ENCODE results near the gene UBE2O. TPM values are rescaled to one million over a fixed set of nuclear protein-coding genes. Genes with fewer than 3 reads are reported as not detected.

Gene UBE2O
- total RNA-seq, 2 donors from 2014 or later, result 46.7 to 66.9 TPM

DNA sequence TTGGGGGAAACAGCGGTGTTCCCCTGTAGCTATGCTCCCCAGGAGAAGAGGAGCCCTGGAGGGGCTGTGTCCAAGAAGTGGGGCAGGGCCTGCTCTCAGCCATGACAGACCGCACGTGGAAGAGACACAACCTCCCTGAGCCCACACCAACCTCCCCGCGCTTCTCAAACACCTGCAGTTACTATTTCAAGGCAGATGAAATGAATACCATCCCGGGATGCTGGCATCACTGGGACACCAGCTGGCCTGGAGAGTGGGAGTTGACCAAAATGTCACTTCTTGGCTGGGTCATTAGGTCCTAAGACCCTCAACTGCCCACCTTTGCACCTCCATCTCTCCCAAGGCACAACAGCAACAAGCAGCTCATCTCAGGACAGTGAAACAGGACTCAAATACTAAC is 36.5 kb downstream of the UBE2O start:
- Mint-ChIP-seq H3K36me3 (no peaks in the 10 kb centered on the region), H3K27ac (no peak overlapping the region), H3K4me1 (ENCODE audit: low read depth in 2 of 2) (peaks cover 12 to 24% of the 10 kb centered on the region in 2 donors), H3K27me3 (no peaks in the 10 kb centered on the region), H3K4me3 (no peak overlapping the region), H3K9me3 (no peaks in the 10 kb centered on the region)
- DNase-seq (ENCODE audit: low spot score), result peak; percentile 20
- ATAC-seq, result no peak

DNA sequence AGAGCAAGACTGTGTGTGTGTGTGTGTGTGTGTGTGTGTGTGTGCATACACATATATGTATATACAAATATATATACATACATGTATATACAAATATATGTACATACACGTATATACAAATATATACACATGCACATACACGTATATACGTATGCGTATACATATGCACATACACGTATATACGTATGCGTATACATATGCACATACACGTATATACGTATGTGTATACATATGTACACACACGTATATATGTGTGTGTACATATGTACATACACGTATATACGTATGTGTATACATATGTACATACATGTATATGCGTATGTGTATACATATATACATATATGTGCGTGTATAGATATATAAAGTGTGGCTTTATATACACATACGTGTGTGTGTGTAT is 37.2 kb downstream of the UBE2O start:
- Mint-ChIP-seq H3K27me3 (no peaks in the 10 kb centered on the region), H3K36me3 (no peaks in the 10 kb centered on the region), H3K9me3 (no peaks in the 10 kb centered on the region), H3K4me3 (no peak overlapping the region), H3K27ac (no peak overlapping the region), H3K4me1 (ENCODE audit: low read depth in 2 of 2) (peaks cover 11 to 22% of the 10 kb centered on the region in 2 donors)
- ATAC-seq, result no peak
- DNase-seq (ENCODE audit: low spot score), result no peak

DNA sequence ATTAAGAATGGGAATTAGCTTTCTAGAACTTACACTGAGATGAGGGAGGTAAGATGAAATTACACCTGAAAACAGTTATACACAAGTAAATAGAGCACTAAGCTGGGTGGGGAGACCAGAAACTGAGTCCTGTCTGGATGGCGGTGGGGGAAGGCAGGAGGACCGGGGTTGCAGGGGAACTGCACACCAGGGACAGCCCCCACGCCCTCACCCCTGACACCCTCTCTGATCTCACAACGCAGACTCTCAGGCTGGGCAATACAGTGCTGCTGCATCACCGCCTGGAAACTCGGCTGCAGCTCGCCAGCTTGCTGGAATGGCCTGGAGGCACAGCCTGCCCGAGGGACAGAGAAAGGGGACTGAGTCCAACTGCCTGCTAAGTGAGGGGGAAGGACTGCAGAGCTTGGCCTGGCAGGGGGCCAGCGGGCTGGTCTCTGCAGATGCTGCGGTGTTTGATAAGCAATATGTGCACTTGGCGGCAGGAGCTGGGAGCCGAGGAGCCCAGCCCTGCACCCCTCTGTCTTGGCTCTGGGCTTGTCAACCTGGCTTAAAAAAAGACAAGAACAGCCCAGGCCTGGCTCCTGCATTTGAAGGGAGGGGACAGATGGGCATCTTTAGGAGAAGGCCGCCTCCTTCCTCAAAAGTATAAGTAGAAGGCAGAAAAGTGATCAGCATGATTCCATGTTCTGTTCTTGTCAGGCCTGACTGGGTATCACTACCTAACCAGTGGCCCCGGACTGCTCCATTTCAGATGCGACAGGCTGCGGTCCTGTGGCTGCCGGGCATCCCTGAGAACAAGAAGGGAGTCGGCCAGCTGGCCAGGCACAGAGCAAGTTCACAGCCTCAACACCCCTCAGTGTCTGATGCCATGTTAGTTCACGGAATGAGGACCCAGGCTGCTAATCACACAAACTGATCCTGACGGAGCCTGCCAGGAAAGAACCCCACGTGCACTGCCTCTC is 38.3 kb downstream of the UBE2O start:
- ATAC-seq (peak; percentile 15 to 25), DNase-seq (ENCODE audit: low spot score) (peak; percentile 46)
- H3K4me1 Mint-ChIP-seq (ENCODE audit: low read depth in 2 of 2), result peaks cover 2 to 14% of the 10 kb centered on the region in 2 donors
- no peaks in the 10 kb centered on the region for H3K36me3 Mint-ChIP-seq
- H3K27me3 Mint-ChIP-seq, result no peaks in the 10 kb centered on the region
- H3K4me3 Mint-ChIP-seq, result no peak overlapping the region
- no peaks in the 10 kb centered on the region for H3K9me3 Mint-ChIP-seq
- H3K27ac Mint-ChIP-seq, result no peak overlapping the region

DNA sequence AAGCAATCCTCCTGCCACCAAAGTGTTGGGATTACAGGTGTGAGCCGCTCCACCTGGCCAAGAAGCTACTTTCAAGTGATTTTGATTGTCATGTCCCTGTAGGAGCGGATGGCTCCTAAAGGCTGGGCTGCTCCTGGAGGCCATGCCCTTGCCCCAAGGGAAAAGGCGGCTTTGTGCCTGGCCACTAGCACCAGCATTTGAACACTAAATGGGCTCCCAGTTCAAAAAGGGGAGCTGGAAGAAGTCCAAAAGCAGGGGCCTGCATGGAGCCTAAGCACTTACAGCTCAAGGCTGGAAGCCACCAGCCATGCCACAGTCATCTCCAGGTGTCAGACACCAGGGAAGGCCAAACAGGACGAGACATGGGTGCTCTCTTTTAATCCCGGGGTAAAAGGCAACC is 41.7 kb downstream of the UBE2O start:
- no peaks in the 10 kb centered on the region for H3K36me3 Mint-ChIP-seq
- no peak overlapping the region for H3K27ac Mint-ChIP-seq
- H3K4me3 Mint-ChIP-seq, result no peak overlapping the region

DNA sequence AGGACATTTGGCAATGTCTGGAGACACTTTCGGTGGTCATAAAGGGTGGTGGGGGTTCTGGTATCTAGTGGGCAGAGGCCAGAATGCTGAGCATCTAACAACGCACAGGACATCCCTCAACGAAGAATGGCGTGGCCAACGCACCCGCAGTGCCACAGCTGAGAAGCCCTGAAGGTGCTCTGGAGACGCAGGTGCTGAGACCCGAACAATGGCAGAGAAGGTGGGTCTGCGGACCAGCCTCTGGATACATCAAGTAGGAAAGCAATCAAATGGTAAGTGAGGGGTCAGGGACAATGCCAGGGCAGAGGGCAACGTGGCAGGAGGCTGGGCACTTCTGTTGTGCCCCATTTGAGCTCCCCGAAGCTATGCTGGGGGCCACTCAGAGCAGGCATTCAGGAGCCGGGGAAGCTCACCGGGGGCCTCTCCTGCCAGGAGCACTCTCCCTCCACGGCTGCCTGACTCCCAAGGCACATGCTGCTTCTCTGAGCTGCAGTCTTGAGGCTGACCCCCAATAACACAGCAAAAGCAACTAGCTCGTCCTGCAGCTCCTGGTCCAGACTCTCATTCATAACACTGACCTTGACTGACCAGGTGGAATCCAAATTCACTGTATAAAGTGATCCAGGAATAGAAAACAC is 42.5 kb downstream of the UBE2O start:
- DNase-seq (ENCODE audit: low spot score) (no peak), ATAC-seq (no peak)
- Mint-ChIP-seq H3K27me3 (no peaks in the 10 kb centered on the region), H3K36me3 (no peaks in the 10 kb centered on the region), H3K4me1 (ENCODE audit: low read depth in 2 of 2) (peaks cover 9 to 14% of the 10 kb centered on the region in 2 donors), H3K27ac (no peak overlapping the region), H3K9me3 (no peaks in the 10 kb centered on the region), H3K4me3 (no peak overlapping the region)

More for the DNA sequence above, 41.7 kb downstream of the UBE2O start:
- Mint-ChIP-seq H3K4me1 (ENCODE audit: low read depth in 2 of 2) (peaks cover 6% of the 10 kb centered on the region in 2 donors), H3K27me3 (no peaks in the 10 kb centered on the region), H3K9me3 (no peaks in the 10 kb centered on the region)
- ATAC-seq (no peak), DNase-seq (ENCODE audit: low spot score) (no peak)

DNA sequence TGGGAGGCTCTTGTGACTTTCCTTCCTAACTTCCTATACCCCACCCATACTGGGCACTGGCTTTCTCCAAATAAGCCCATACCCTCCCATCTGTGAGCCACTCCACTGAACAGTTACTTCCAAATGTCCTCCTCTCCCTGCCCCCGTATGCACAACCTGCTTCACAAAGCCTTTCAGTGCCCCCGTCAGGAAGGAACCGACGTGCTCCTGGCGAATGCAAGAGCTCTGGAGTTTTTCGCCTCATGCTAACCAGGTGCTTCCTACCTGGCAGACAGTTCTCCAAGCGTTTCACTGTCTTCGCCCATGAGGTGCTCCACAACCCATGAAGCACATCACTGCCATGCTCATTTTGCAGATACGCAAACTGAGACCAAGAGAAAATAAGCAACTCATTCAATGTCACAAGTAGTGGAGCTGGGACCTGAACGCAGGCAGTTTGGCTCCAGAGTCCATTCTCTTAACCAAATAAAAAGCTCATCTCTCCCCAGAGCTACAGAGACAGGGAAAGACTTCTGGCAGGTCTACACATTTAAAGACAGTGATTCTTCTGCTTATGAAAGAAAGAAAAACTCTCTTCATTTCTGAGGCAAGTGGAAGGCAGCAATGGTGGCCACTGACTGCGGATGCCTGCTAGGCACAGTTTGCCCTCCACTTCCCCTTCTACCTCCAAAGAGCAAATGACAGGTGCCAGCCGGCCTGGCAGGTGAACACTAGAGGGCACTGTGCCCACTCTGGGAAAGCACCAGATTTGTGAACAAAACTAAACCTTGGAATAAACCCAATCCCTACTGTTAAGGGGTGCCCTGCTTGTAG is 44.7 kb downstream of the UBE2O start:
- H3K27me3 Mint-ChIP-seq, result no peaks in the 10 kb centered on the region

DNA sequence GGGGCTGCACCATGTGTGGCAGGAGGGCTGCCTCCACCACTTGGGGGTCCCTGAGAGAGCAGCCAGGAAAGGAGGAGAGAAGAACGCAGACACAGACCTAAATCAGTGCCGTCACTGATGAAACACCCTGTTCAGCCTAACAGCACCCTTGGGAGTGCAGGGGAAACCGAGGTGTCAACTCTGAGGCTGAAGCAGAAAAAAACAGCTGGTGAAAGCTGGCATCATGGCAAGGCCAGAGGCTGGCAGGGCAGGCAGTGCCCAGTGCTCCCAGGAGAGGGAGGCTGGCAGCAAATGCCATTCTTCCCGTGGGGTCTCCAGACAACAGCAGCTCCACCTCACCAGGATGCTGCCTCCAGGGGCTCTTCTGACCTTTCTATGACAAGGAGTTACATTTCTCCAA is 45.4 kb downstream of the UBE2O start:
- Mint-ChIP-seq H3K27ac (no peak overlapping the region), H3K36me3 (peaks cover 10% of the 10 kb centered on the region), H3K27me3 (no peaks in the 10 kb centered on the region), H3K9me3 (no peaks in the 10 kb centered on the region), H3K4me3 (no peak overlapping the region), H3K4me1 (ENCODE audit: low read depth in 2 of 2) (peaks cover 9 to 25% of the 10 kb centered on the region in 2 donors)
- ATAC-seq (no peak), DNase-seq (ENCODE audit: low spot score) (no peak)

More for the DNA sequence above, 44.7 kb downstream of the UBE2O start:
- ATAC-seq (peak; percentile 56), DNase-seq (ENCODE audit: low spot score) (no peak)
- Mint-ChIP-seq H3K9me3 (no peaks in the 10 kb centered on the region), H3K36me3 (peaks cover 10% of the 10 kb centered on the region), H3K4me1 (ENCODE audit: low read depth in 2 of 2) (peaks cover 9 to 25% of the 10 kb centered on the region in 2 donors), H3K27ac (no peak overlapping the region), H3K4me3 (no peak overlapping the region)

DNA sequence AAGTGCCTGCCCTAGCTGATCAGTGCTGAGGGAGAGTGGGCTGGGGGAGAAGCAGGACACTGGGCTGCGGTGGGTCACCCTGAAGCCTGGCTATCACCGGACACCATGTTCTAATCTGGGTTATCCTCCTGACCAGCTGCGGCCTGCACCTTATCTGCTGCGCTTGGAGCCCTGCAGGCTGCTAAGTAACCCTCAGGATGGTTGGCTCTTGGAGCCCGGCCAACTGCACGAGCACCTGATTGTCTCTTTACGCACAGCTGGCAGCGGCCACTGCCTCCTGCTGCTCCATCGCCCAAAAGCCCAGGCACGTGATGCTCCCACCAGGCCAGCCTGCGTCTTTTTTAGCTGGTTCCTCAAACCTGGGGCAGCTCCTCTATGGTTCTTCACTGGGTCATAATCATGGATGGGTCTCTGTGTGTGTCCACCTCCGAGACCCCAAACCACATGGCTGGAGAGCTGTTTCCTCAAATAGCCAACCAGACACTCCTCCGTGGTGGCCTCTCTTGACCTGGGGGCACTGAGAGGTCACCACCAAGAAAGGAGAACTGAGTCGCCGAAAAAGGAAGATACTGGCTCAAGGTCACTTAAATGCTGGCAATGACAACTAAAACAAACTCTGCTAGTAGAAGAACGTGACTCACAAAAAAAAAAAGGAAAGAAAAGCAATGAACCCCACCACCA is 46.8 kb downstream of the UBE2O start:
- DNase-seq (ENCODE audit: low spot score), result no peak
- no peak overlapping the region for H3K4me3 Mint-ChIP-seq
- H3K4me1 Mint-ChIP-seq (ENCODE audit: low read depth in 2 of 2), result peaks cover 9 to 25% of the 10 kb centered on the region in 2 donors
- peak in 1 of 2 donors; percentile 24 for ATAC-seq
- no peaks in the 10 kb centered on the region for H3K27me3 Mint-ChIP-seq
- no peaks in the 10 kb centered on the region for H3K9me3 Mint-ChIP-seq
- H3K36me3 Mint-ChIP-seq, result peaks cover 10% of the 10 kb centered on the region
- no peak overlapping the region for H3K27ac Mint-ChIP-seq

DNA sequence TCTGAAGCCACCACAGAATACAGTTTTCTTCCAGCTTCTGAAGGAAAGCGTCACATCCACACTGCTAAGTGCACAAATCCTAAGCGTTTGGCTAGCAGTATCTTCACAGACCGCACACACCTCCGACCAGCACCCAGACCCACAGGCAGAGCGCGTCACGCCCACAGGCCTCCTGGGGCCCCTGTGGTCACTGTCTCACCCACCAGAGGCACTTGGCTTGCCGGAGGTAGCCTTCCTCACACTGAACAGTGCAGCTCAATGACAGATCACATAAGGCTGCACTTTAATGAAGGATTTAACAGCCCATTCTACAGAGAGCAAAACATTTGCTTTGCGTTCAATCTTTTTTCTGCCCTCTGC is 47.4 kb downstream of the UBE2O start:
- ATAC-seq (peak; percentile 69 to 92), DNase-seq (ENCODE audit: low spot score) (peak; percentile 79)
- no peak overlapping the region for H3K4me3 Mint-ChIP-seq
- H3K4me1 Mint-ChIP-seq (ENCODE audit: low read depth in 2 of 2), result peaks cover 9 to 25% of the 10 kb centered on the region in 2 donors
- H3K27ac Mint-ChIP-seq, result no peak overlapping the region
- H3K27me3 Mint-ChIP-seq, result no peaks in the 10 kb centered on the region
- no peaks in the 10 kb centered on the region for H3K9me3 Mint-ChIP-seq
- H3K36me3 Mint-ChIP-seq, result peaks cover 10% of the 10 kb centered on the region

DNA sequence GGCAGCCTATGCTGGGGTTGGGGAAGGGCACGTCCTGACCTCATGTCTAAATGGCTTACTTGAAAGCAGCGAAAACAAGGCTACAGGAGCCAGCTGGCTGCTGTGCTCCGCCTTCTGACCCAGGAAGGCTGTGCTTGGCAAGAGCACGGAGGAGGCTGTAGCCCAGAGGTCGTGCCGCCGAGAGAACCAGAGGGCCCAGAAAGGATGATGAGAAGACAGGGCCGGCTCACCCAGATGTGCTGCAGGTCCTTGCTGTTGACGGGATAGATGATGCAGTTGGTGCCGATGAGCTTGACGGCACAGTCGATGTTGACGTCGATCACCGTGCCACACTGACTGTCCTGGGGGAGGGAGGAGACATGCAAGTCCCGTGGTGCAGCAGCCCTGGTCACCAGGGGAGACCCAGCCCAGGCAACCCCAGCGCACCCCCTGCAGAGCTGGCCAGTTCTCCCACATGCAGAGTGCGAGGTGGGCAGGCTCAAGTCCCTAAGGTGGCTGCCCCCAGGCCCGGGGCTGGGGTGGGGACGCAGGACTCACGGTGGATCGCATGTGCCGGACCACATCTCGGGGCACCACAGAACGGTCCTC is 47.9 kb downstream of the UBE2O start:
- H3K4me1 Mint-ChIP-seq (ENCODE audit: low read depth in 2 of 2), result peaks cover 9 to 25% of the 10 kb centered on the region in 2 donors
- no peaks in the 10 kb centered on the region for H3K9me3 Mint-ChIP-seq
- H3K36me3 Mint-ChIP-seq, result peaks cover 10% of the 10 kb centered on the region
- DNase-seq (ENCODE audit: low spot score) (no peak), ATAC-seq (peak in 1 of 2 donors; percentile 20)
- H3K27me3 Mint-ChIP-seq, result no peaks in the 10 kb centered on the region
- no peak overlapping the region for H3K27ac Mint-ChIP-seq
- no peak overlapping the region for H3K4me3 Mint-ChIP-seq

DNA sequence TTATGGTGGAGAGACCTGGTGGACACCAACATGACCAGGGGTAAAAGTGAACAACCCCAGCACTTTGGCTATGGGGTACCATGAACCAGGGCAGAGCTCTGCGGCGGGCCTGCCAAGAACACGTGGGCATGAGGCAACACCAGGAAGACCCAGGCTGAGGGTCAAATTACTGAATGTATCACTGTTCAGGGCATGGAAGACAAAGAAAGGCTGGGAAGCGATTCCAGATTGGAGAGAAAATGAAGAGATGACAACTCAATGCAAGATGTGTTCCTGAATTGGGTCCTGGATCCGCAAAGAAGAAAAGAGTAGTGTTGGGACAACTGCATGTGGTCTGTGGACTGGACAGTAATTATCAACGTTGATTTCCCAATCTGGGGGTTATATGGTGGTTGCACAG is 48.7 kb downstream of the UBE2O start:
- Mint-ChIP-seq H3K9me3 (no peaks in the 10 kb centered on the region), H3K36me3 (peaks cover 10% of the 10 kb centered on the region), H3K27ac (no peak overlapping the region), H3K4me1 (ENCODE audit: low read depth in 2 of 2) (peaks cover 5 to 26% of the 10 kb centered on the region in 2 donors), H3K4me3 (no peak overlapping the region), H3K27me3 (no peaks in the 10 kb centered on the region)
- ATAC-seq (no peak), DNase-seq (ENCODE audit: low spot score) (no peak)

DNA sequence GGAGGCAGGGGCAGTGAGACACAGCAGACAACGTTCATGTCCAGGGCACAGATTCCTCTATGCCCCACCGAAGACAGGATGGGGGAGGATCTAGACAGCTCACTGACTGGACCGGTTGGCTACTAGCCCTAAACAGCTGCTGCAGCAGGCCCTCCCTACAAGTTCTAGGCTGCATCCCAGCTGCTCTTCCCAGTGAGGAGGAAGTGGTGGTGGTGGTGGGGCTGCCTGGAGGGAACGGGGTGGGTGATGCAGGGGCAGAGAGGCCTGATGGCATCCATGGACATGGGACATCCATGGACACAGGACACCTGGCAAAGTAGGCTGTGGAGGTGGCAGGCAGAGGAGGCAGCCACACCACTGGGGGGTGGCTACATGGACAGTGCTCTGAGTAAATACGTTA is 50.2 kb downstream of the UBE2O start:
- DNase-seq (ENCODE audit: low spot score), result no peak
- no peaks in the 10 kb centered on the region for H3K27me3 Mint-ChIP-seq
- peaks cover 10% of the 10 kb centered on the region for H3K36me3 Mint-ChIP-seq
- H3K27ac Mint-ChIP-seq, result no peak overlapping the region
- H3K4me3 Mint-ChIP-seq, result no peak overlapping the region
- ATAC-seq, result no peak
- H3K4me1 Mint-ChIP-seq (ENCODE audit: low read depth in 2 of 2), result peaks cover 5 to 26% of the 10 kb centered on the region in 2 donors
- no peaks in the 10 kb centered on the region for H3K9me3 Mint-ChIP-seq
